Smooth muscle cell (in vitro differentiated cells): ENCODE measurements around the gene DDAH1. TPM values are rescaled to one million over a fixed set of nuclear protein-coding genes. Genes with fewer than 3 reads are reported as not detected.
A peak's percentile ranks its signal among the peaks of the same experiment; 100 is the strongest.

Source experiments
- DNase-seq: peaks from one replicate; lab custom pipeline; 2025; ENCODE audit not compliant: unreplicated experiment; lab: John Stamatoyannopoulos, UW
- H2AFZ ChIP-seq: fragments of 200-600 bp; sonication (generic); 2 replicates; pipeline ENCODE4 v1.6.0; 2016; ENCODE audit warnings: antibody characterized with exemption, low read depth, mild to moderate bottlenecking
- H3F3A ChIP-seq: fragments of 200-600 bp; sonication (generic); 2 replicates; pipeline ENCODE4 v1.6.0; 2017; ENCODE audit warnings: antibody characterized with exemption, low read depth
- H3K27ac ChIP-seq: fragments of 200-600 bp; sonication (generic); 2 replicates; pipeline ENCODE4 v1.5.1; 2016; ENCODE audit warnings: low read depth, mild to moderate bottlenecking
- H3K27me3 ChIP-seq: fragments of 200-600 bp; sonication (generic); 2 replicates; pipeline ENCODE4 v1.6.1; 2016; ENCODE audit warnings: low read depth, mild to moderate bottlenecking
- H3K36me3 ChIP-seq: fragments of 200-600 bp; sonication (generic); 2 replicates; pipeline ENCODE4 v1.5.1; 2016; ENCODE audit warnings: low read depth
- H3K4me1 ChIP-seq: fragments of 200-600 bp; sonication (generic); 2 replicates; pipeline ENCODE4 v1.5.1; 2016; ENCODE audit warnings: low read depth
- H3K4me2 ChIP-seq: fragments of 200-600 bp; sonication (generic); 2 replicates; pipeline ENCODE4 v1.6.0; 2016; ENCODE audit warnings: mild to moderate bottlenecking
- H3K4me3 ChIP-seq: fragments of 200-600 bp; sonication (generic); 2 replicates; pipeline ENCODE4 v1.5.1; 2016; ENCODE audit warnings: mild to moderate bottlenecking
- H3K79me2 ChIP-seq: fragments of 200-600 bp; sonication (generic); 2 replicates; pipeline ENCODE4 v1.6.0; 2016; ENCODE audit warnings: low read depth, mild to moderate bottlenecking
- H3K9ac ChIP-seq: fragments of 200-600 bp; sonication (generic); 2 replicates; pipeline ENCODE4 v1.6.0; 2016; ENCODE audit warnings: low read depth
- H3K9me3 ChIP-seq: fragments of 200-600 bp; sonication (generic); replicated peaks from 2 replicates; pipeline ENCODE4 v1.5.1; 2016; ENCODE audit warnings: low read depth
- H4K20me1 ChIP-seq: fragments of 200-600 bp; sonication (generic); 2 replicates; pipeline ENCODE4 v1.6.0; 2016; ENCODE audit warnings: low read depth
- WGBS: methylation state at CpG from one replicate; pipeline ENCODE4 v1.1.7; 2016; ENCODE audit warnings: low lambda C conversion rate; 5-methylcytosine and 5-hydroxymethylcytosine counted together
- polyA plus RNA-seq: library from polyadenylated mRNA; unstranded; fragments of >200 nt; fragmentation: Nextera tagmentation; extraction: Ambion mirVana; gene quantifications from 2 replicates; pipeline ENCODE4 v1.2.1, GENCODE V29; 2016
- total RNA-seq: library from RNA; depleted of rRNA; stranded (reverse); fragments of >200 nt; gene quantifications from 2 replicates; pipeline ENCODE4 v1.2.3, GENCODE V29; 2014
- TF ChIP-seq, protein P1 (sequence below): fragments of 200-600 bp; sonication (generic); IDR thresholded peaks from 2 replicates; pipeline ENCODE4 v1.5.1; 2017; ENCODE audit warnings: borderline replicate concordance, mild to moderate bottlenecking, antibody characterized with exemption; ENCODE audit not compliant: insufficient read depth, poor library complexity, severe bottlenecking

Gene DDAH1
- total and polyA plus RNA-seq, 2 experiments from 2014 or later: 13.8 to 30.8 TPM

GRCh38 chr1:85404408-85404807 is 60.6 kb downstream of the DDAH1 start:
- no peaks in the 10 kb centered on the region for H3K79me2 ChIP-seq
- peaks cover 10% of the 10 kb centered on the region for H3K4me1 ChIP-seq

GRCh38 chr1:85398391-85399064 is 66.4 kb downstream of the DDAH1 start:
- Histone ChIP-seq H3K79me2 (no peaks in the 10 kb centered on the region), H3K4me3 (no peak overlapping the region), H2AFZ (no peak overlapping the region), H3K4me1 (peaks cover 11% of the 10 kb centered on the region), H3F3A (no peaks in the 10 kb centered on the region), H3K9me3 (no peaks in the 10 kb centered on the region), H3K27ac (no peak overlapping the region), H3K4me2 (no peak overlapping the region), H3K36me3 (peaks cover 3% of the 10 kb centered on the region), H3K9ac (no peak overlapping the region), H4K20me1 (no peaks in the 10 kb centered on the region), H3K27me3 (no peaks in the 10 kb centered on the region)
- WGBS: 95% methylated on average over 6 of the region's 6 CpGs
- TF ChIP-seq, protein P1, sequence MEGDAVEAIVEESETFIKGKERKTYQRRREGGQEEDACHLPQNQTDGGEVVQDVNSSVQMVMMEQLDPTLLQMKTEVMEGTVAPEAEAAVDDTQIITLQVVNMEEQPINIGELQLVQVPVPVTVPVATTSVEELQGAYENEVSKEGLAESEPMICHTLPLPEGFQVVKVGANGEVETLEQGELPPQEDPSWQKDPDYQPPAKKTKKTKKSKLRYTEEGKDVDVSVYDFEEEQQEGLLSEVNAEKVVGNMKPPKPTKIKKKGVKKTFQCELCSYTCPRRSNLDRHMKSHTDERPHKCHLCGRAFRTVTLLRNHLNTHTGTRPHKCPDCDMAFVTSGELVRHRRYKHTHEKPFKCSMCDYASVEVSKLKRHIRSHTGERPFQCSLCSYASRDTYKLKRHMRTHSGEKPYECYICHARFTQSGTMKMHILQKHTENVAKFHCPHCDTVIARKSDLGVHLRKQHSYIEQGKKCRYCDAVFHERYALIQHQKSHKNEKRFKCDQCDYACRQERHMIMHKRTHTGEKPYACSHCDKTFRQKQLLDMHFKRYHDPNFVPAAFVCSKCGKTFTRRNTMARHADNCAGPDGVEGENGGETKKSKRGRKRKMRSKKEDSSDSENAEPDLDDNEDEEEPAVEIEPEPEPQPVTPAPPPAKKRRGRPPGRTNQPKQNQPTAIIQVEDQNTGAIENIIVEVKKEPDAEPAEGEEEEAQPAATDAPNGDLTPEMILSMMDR: peak; percentile 15
- no peak for DNase-seq

More at GRCh38 chr1:85404408-85404807, 60.6 kb downstream of the DDAH1 start:
- 95% methylated on average over 5 of the region's 5 CpGs for WGBS
- Histone ChIP-seq H3K4me3 (no peak overlapping the region), H3K27ac (no peak overlapping the region), H4K20me1 (no peaks in the 10 kb centered on the region), H3K9me3 (no peaks in the 10 kb centered on the region), H3K36me3 (no peaks in the 10 kb centered on the region), H3K27me3 (no peaks in the 10 kb centered on the region), H3K9ac (no peak overlapping the region), H3K4me2 (no peak overlapping the region), H3F3A (no peaks in the 10 kb centered on the region), H2AFZ (no peak overlapping the region)
- TF ChIP-seq, protein P1: no peak
- DNase-seq: no peak

DNA sequence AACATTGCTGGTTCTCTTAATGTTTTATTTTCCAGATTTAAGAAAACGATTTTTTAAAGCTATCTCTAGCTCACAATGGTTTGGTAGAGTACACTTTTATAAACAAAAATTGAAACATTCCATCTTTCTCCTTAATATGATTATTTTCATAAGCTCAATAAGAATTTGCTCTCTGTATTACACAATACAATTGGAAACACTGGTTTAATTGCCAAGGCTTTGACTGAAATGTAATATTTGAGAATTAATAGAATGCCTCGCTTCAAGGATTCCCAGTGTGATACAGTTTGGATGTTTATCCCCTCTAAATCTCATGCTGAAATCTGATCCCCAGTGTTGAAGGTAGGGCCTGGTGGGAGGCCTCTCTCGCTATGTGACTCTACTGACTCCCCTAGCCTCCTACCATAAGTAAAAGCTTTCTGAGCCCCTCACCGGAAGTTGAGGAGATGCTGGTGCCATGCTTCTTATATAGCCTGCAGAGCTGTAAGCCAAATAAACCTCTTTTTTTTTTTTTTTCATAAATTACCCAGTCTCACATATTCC is 67.4 kb downstream of the DDAH1 start:
- Histone ChIP-seq H3K27ac (no peak overlapping the region), H2AFZ (no peak overlapping the region), H3K79me2 (no peaks in the 10 kb centered on the region), H3K9ac (no peak overlapping the region), H3K4me2 (no peak overlapping the region), H3K27me3 (no peaks in the 10 kb centered on the region), H4K20me1 (no peaks in the 10 kb centered on the region), H3K4me3 (no peak overlapping the region), H3K4me1 (peaks cover 11% of the 10 kb centered on the region), H3K36me3 (peaks cover 3% of the 10 kb centered on the region), H3K9me3 (no peaks in the 10 kb centered on the region), H3F3A (no peaks in the 10 kb centered on the region)
- no peak for DNase-seq
- WGBS: 85% methylated on average over 4 of the region's 4 CpGs
- TF ChIP-seq, protein P1: no peak

GRCh38 chr1:85396194-85396593 is 68.8 kb downstream of the DDAH1 start:
- TF ChIP-seq, protein P1: no peak
- Histone ChIP-seq H3F3A (no peaks in the 10 kb centered on the region), H3K36me3 (peaks cover 3% of the 10 kb centered on the region), H4K20me1 (no peaks in the 10 kb centered on the region), H3K9me3 (no peaks in the 10 kb centered on the region), H3K27ac (no peak overlapping the region), H2AFZ (no peak overlapping the region), H3K4me1 (peaks cover 11% of the 10 kb centered on the region), H3K4me3 (no peak overlapping the region), H3K27me3 (no peaks in the 10 kb centered on the region), H3K9ac (no peak overlapping the region), H3K4me2 (no peak overlapping the region), H3K79me2 (no peaks in the 10 kb centered on the region)
- WGBS: 92% methylated on average over 2 of the region's 2 CpGs
- DNase-seq: no peak
